GM18868 (cell line): Measurements from ENCODE around the gene MEGF6.

ENCODE experiments used
- ATAC-seq: cut with Tn5 transposase; IDR thresholded peaks from one replicate; pipeline ENCODE4 v1.9.1; 2021; ENCODE audit warnings: mild to moderate bottlenecking, moderate library complexity; ENCODE audit not compliant: unreplicated experiment

Gene MEGF6

DNA sequence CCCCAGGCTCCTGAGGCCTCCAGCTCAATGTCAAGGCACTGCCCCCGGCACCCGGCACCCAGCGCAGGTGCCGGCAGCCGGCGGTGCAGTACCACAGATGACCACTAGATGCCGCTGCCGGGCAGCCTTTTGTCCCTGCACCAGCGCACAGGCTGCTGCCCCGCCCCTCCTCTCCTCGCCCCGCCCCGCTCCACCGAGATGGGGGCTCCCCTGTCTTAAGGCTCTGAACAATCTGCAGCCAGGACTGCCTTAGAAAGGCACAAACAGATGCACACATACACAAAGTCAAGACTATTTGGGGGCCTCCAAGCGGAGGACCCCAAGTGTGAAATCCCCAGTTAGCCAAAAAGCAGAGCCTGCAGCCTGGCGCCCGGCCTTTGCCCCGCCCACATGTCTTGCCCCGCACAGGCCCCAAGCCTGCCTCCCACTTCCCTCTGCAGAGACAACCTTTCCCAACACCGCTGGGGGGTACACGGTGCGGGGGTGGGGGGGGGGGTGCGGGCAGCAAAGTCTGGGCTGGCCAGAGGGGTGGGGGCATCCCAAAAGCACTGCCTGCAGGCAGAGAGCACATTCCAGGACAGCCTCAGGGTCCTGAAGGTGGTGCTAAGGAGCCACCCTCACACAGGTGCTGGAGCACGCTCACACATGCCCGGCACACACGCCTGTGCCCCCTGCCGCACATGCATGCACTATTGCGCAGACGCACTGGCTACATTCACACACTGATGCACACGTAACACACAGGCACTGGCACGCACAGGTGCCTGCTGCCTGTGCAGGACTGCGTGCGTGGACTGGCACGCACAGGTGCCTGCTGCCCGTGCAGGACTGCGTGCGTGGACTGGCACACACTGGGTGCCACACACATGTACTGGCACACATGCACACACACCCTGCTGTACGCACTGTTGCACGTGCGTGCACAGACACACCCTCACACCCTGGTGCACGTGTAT, 119.7 kb downstream of the MEGF6 start:
- peak; percentile 48 for ATAC-seq

DNA sequence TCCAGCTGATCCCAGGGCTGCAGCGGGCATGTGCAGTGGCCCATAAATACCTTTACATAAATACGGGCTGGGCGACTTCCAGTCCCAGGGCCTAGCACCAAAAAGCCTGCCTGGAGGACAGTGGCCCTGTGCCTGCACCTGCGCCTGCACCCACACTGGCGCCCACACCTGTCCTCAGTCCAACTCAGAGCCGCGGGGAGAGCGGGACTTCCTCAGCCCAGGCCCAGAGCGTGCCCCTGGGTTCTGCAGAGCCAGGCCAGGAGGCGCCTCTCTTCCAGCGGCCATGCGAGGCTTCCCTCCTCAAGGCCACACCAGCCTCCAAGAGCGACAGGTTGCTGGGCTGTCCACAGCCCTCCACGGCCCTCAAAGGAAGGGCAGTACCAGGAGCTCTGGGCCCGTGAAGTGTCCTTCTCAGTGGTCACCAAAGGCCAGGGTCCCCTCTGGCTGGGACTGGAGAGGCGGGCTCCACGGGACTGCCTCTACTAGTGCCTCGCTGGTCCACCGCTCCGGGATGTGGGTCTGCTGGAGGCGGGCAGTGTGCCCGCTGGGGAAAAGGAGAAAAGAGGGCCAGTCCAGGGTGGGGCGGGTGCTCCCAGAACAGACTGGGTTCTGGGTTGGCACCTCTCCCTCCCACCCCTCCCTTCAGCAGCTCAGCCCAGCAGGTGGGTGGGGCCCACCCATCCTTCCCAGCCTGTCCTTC, 121.1 kb downstream of the MEGF6 start:
- no peak for ATAC-seq

DNA sequence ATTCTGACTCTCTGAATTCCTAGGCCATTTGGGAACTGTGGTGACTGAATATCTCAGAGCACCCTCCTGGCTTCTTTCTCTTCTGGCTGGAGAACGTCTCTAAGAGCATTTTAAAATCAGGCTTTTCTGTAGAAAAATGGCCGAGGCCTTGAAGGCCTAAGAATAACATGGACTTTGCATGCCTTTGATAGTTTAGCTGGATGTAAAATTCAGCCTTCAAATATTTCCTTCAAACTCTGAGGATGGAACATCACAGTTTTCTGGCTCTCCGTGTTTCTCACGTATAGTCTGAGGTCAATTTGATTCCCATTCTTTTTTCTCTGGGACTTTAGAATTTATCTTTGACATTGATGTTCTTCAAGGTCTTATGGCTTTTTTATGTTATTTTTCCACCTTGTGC, 122.9 kb downstream of the MEGF6 start:
- ATAC-seq, result no peak

GRCh38 chr1:3485016-3485415, 126.3 kb downstream of the MEGF6 start:
- no peak for ATAC-seq

GRCh38 chr1:3483801-3484444, 127.4 kb downstream of the MEGF6 start:
- ATAC-seq, result no peak

GRCh38 chr1:3483380-3483779, 127.9 kb downstream of the MEGF6 start:
- no peak for ATAC-seq

GRCh38 chr1:3482378-3482849, 128.9 kb downstream of the MEGF6 start:
- ATAC-seq, result no peak

GRCh38 chr1:3481836-3482375, 129.4 kb downstream of the MEGF6 start:
- ATAC-seq, result no peak

DNA sequence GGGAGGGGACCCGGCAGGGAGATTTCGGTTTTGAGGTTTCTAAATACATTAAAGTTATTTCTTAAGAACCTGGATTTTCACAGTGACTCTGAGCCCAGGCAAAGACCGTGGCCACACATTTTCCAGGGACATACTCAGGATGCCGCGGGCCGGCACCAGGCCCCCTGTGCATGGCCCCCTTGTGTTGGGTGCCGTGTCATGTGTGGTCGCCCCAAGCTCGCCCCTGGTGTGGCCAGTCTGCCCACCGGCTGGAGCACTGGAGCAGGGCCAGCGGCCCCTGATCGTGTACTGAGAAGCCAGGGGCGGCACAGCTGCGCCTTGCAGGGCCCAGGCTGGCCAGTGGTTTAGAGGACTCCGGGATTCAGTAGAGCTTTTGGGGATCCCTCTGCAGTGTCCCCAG, 130.3 kb downstream of the MEGF6 start:
- no peak for ATAC-seq

DNA sequence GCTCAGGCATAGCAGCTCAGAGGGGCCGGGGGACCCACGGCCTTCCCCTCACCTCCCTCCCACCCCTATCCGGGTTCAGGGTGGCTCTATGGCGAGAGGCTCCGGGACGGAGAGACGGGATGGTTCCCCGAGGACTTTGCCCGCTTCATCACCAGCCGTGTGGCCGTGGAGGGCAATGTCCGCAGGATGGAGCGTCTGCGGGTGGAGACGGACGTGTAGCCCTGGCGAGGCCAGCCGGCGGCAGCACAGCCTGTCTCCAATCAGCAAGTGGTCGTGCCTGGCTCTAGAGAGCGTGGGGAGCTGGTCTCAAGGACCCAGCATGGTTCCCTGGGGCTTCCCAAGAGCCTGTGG, 131.0 kb downstream of the MEGF6 start:
- ATAC-seq, result no peak

DNA sequence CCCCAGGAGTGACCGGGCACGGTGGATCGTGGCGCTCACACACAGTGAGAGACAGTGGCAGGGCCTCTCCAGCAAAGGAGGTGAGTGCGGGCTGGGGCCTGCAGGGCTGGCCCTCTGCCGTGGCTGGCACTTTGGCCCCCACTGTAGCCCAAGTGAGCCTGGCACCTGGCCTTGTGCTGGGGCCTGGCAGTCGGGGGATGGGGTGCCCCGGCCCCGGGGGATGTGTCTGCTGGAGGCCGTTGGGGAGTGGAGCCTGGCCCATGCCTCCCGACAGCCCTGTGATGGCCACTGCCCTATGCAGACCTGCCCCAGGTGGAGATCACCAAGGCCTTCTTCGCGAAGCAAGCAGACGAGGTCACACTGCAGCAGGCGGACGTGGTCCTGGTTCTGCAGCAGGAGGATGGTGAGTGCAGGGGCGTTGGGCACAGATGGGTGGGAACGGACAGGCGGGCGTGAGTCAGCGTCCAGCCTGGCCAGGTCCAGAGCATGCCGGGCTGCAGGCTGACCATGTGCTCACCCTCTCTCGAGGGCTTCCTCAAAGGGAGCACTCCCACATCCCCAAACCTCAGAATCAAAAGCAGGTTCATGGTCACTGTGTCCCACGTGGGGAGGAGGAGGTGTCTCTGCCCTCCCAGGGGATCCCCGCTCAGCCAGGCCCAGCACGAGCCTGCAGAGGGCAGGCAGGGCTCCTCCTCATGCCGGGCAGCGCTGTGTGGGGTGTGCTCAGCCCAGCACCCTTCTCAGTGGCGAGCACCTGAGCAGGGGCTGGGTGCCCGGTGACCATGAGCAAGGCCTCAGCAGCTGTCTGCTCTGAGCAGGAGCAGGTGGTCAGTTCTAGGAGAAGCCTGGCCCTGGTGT, 131.6 kb downstream of the MEGF6 start:
- ATAC-seq, result no peak

DNA sequence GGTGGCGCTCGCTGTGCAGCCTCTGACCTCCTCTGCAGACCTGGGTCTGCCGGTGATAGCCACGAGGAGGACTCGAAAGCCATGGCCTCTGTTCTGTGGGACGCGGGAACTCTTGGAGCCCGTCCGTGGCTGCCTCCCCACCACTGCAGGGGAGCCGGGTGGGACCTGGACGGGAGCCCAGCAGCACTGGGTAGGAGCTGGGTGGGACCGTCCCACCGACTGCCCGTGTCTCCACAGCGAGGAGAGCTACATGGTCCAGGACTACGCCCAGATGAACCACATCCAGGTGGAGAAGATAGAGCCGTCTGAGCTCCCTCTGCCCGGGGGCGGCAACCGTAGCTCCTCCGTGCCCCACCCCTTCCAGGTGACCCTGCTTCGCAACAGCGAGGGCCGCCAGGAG, 133.1 kb downstream of the MEGF6 start:
- no peak for ATAC-seq

DNA sequence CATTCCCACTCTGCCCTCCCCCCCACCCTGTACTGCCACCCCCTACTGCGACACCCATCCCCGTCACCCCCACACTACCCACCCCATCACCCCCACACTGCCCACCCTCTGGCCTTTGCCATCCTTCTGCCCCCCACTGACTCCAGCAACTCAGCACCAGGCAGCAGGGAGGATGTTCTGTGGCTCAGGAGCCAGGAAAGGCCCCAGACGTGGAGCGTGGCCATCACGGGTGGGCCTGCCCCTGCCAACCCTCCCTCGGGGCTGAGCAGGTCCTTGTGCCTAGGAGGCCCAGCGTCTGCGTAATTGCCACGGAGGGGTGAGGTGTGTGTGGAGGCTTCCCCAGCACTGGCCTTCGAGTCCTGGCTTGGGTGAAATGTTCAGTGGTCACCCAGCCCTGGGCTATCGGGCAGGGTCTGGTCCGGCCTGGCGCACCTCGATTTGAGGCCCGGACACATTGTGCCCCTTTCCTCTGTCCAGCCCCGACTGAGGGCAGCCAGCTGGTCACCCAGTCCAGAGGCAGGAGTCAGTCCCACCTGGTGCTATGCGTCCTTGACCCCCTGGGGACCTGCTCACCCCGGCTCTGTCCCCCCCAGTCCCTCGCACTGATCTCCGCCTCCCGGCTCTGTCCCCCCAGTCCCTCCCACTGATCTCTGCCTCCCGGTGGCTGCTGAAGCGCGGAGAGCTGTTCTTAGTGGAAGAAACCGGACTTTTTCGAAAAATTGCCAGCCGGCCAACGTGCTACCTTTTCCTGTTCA, 133.9 kb downstream of the MEGF6 start:
- ATAC-seq, result no peak

- ATAC-seq, result no peak
Observed at GRCh38 chr1:3476666-3477065, 134.6 kb downstream of the MEGF6 start.

- ATAC-seq, result no peak
Observed at GRCh38 chr1:3475839-3476573, 135.3 kb downstream of the MEGF6 start.

DNA sequence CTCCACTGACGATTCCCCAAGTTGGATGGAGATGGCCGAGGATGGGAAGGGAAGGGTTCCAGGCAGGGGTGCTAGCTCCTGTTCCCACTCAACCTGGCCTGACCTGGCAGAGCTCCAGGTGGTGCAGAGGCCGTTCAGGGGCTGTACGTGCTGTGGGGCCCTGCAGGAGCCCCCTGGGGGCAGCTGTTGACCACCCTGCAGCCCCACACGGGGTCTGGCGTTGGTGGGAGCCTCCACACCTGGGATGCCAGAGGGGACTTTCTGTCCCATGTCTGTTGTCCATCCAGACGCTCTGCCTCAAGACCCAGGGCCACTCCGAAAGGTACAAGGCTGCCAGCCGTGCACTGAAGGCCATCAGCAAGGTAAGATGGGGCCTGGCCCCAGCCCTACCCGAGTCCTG, 136.9 kb downstream of the MEGF6 start:
- no peak for ATAC-seq

- ATAC-seq, result no peak
Observed at GRCh38 chr1:3474016-3474415, 137.3 kb downstream of the MEGF6 start.

DNA sequence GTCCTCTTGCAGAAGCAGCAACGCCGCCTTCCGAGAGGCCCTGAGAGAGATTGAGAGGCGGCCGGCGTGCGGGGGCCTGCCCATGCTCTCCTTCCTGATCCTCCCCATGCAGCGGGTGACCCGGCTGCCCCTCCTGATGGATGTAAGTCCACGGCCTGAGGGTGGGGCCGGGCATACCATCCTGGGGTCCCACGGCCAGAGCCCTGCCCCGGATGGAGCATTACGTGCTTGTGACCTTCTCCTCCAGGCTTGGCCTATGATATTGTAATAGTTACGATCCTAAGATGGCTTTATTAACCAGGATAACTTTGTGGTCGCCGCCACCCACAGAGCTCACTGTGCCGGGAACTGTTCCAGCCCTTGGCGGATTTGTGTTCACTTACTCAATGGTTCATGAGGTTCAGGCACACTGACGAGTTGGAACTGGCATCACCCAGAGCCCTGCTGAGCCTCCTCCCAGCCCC, 137.9 kb downstream of the MEGF6 start:
- no peak for ATAC-seq

DNA sequence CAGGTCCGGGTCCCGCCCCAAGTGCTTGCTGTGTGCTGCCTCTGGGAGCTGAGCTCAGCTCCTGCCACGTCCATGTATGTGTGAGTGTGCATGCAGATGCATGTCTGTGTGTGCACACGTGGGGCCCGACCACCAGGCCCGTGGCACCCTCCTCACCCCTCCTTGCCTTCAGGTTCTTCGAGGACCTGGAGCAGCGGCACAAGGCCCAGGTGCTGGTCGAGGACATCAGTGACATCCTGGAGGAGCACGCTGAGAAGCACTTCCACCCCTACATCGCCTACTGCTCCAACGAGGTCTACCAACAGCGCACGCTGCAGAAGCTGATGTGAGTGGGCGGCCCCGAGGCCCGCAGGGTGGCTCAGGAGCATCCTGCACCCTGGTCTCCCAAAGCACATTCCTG, 138.4 kb downstream of the MEGF6 start:
- ATAC-seq, result no peak
